Colonic mucosa (tissue), 4 donors: Measurements from ENCODE around the gene COX17. TPM values are rescaled to one million over a fixed set of nuclear protein-coding genes. Genes with fewer than 3 reads are reported as not detected.

Experiments used
- DNase-seq: peaks from one replicate; pipeline ENCODE4 v3.0.0-alpha.2; 2020
- H3K27ac ChIP-seq: fragments of 200-600 bp; one replicate; pipeline ENCODE4 v1.8.0; 2021
- H3K27me3 ChIP-seq: fragments of 200-600 bp; one replicate; pipeline ENCODE4 v1.8.0; 2021
- H3K36me3 ChIP-seq: fragments of 200-600 bp; one replicate; pipeline ENCODE4 v1.8.0; 2021
- H3K4me1 ChIP-seq: fragments of 200-600 bp; one replicate; pipeline ENCODE4 v1.8.0; 2021; ENCODE audit warnings: mild to moderate bottlenecking
- H3K4me3 ChIP-seq: fragments of 200-600 bp; one replicate; pipeline ENCODE4 v1.8.0; 2021
- H3K9ac ChIP-seq, 2 donors: one replicate each; pipeline ENCODE4 v1.7.0; 2013; ENCODE audit warnings: control low read depth in 2 of 2, low read depth in 2 of 2, low read length in 2 of 2
- H3K9me3 ChIP-seq: fragments of 200-600 bp; one replicate; pipeline ENCODE4 v1.8.0; 2021
- intact Hi-C: fragments of 100-400 bp; cut with DNase I; formaldehyde crosslinking; loops from one replicate; pipeline ENCODE4 v1.14.1; 2022
- total RNA-seq, 2 donors: library from RNA; stranded (reverse); fragmentation: NEBNext Ultra II Directional in 1 of 2; extraction: Animal tissue kit (Norgen Biotek cat#: 25700) in 1 of 2; gene quantifications; one replicate each; pipeline ENCODE4 v1.2.1, GENCODE V29; 2021
- TF ChIP-seq, protein P1 (sequence below): fragments of 200-600 bp; IDR thresholded peaks from one replicate; pipeline ENCODE4 v1.8.0; 2022; ENCODE audit warnings: antibody characterized with exemption, mild to moderate bottlenecking
- donor health status: healthy.
- donor health status: DM: no; HTN: no; CAD: no.
- donor health status: DM: no; HTN: no; CAD: no.

The COX17 gene
- total RNA-seq, 2 donors from 2014 or later: 53.5 to 64.5 TPM

DNA sequence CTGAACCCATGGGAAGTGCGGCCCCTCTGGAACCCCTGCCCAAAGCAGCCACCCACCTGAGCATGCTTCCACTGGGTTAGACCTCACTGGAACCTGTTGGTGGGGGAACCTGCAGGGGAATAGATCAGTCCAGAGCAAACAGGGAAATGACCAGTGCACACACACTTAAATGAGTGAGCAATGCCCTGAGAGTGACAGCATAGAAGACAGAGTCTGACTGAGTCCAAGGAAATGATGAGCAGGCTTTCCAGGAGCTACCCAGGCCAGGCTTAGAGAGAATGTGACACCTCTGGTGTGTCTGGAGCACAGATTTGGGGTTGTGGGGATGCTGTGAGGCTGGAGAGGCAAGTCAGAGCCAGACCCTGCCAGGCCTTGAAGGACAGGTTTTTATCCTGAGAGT is 51.0 kb downstream of the COX17 start:
- Histone ChIP-seq H3K36me3 (no peaks in the 10 kb centered on the region), H3K9ac (no peak overlapping the region), H3K9me3 (no peaks in the 10 kb centered on the region), H3K4me3 (no peak overlapping the region), H3K27me3 (no peaks in the 10 kb centered on the region), H3K4me1 (no peaks in the 10 kb centered on the region), H3K27ac (no peak overlapping the region)
- TF ChIP-seq, protein P1, sequence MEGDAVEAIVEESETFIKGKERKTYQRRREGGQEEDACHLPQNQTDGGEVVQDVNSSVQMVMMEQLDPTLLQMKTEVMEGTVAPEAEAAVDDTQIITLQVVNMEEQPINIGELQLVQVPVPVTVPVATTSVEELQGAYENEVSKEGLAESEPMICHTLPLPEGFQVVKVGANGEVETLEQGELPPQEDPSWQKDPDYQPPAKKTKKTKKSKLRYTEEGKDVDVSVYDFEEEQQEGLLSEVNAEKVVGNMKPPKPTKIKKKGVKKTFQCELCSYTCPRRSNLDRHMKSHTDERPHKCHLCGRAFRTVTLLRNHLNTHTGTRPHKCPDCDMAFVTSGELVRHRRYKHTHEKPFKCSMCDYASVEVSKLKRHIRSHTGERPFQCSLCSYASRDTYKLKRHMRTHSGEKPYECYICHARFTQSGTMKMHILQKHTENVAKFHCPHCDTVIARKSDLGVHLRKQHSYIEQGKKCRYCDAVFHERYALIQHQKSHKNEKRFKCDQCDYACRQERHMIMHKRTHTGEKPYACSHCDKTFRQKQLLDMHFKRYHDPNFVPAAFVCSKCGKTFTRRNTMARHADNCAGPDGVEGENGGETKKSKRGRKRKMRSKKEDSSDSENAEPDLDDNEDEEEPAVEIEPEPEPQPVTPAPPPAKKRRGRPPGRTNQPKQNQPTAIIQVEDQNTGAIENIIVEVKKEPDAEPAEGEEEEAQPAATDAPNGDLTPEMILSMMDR: no peak
- no peak for DNase-seq
- intact Hi-C loops: no loop called here

DNA sequence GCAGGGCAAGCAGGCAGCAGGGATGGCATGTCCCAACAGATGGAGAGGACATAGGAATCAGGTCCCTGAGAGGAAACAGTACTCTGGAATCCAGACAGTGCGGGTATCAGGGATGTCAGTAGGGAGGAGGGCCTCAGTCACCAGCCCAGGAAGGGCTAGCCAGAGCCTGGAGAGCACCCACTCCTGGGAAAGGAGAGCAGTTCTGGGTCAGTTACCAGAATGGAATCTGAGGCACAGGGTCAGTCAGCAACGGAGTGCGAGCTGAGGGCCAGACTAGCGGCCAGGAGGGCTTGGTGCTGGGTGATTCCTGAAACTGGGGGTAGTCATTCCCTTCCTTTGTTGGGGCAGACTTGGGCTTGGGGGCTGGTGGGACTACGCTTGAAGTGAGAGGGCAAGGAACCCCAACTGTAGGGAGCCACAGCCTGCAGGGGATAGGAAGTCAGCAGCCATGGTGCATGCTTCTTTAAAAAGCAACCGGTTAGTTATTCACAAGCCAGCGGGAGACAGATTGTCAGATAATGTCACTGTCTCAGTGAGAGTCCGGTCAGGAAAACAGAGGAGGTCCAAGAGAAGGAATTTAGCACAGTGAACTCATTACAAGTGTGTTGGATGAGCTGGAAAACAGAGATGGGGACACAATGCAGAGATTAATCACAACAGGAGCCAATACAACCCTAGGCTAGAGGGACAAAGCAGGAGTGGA is 51.6 kb downstream of the COX17 start:
- Histone ChIP-seq H3K9ac (no peak overlapping the region), H3K27ac (no peak overlapping the region), H3K27me3 (no peaks in the 10 kb centered on the region), H3K4me3 (no peak overlapping the region), H3K36me3 (no peaks in the 10 kb centered on the region), H3K9me3 (no peaks in the 10 kb centered on the region), H3K4me1 (no peaks in the 10 kb centered on the region)
- no peak for DNase-seq
- TF ChIP-seq, protein P1: no peak
- intact Hi-C loops: no loop called here

DNA sequence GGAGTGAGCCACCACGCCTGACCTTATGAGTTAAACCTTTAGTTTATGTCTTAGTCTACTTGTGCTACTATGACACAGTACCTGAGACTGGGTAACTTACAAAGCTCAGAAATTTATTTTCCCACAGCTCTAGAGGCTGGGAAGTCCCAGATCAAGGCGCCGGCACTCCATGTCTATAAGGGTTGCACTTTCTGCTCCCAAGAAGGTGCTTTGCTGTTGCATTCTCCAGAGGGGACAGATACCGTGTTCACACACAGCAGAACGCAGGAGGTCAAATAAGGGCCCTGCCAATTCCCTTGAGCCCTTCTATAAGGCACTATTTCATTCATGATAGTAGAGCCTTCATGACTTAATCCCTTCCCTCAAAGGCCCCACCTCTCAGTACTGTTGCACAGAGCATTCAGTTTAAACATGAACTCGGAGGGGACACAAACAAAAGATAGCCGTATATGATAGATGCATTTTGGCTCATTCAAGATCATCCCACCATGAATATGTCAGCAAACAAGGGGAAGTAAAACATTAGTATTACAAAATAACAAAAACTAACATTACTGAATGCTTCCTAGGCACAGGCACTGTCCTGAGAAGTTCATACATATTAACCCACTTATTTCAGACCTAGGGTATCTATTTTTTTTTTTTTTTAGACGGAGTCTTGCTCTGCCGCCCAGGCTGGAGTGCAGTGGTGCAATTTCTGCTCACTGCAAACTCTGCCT is 53.0 kb downstream of the COX17 start:
- no peak overlapping the region for H3K9ac ChIP-seq
- no peaks in the 10 kb centered on the region for H3K27me3 ChIP-seq
- H3K9me3 ChIP-seq: no peaks in the 10 kb centered on the region
- intact Hi-C loops: no loop called here
- TF ChIP-seq, protein P1: no peak
- H3K36me3 ChIP-seq: no peaks in the 10 kb centered on the region
- H3K4me1 ChIP-seq: no peaks in the 10 kb centered on the region
- H3K27ac ChIP-seq: no peak overlapping the region
- DNase-seq: no peak
- H3K4me3 ChIP-seq: no peak overlapping the region

DNA sequence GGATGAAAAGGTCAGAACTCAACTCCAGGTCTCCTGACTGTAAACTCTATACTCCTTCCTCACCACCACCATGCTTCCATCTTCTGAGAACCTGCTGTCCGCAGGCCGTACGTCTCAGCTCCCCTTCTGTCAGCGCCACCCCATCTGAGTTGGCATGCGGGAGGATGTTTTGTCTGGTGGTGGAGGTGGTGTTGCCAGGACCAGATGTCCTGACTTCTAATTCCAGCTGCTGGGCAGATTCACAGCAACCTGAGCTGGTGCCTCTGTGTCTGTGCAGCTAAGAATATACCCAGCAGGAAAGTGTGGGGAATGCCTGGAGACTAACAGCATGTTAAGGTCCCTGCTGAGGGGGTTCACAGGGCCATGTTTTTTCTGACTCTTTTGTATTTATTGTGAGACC is 56.3 kb downstream of the COX17 start:
- H3K9ac ChIP-seq: no peak overlapping the region
- TF ChIP-seq, protein P1: no peak
- H3K4me3 ChIP-seq: no peak overlapping the region
- no peak for DNase-seq
- H3K36me3 ChIP-seq: no peaks in the 10 kb centered on the region
- H3K9me3 ChIP-seq: no peaks in the 10 kb centered on the region
- H3K4me1 ChIP-seq: no peaks in the 10 kb centered on the region
- H3K27me3 ChIP-seq: no peaks in the 10 kb centered on the region
- intact Hi-C loops: no loop called here
- no peak overlapping the region for H3K27ac ChIP-seq

Other genes starting within 250 kb of the COX17 start
- 10 to 100 TPM; 37.4 to 48.8 TPM for gene TMEM39A, start 213.8 kb downstream of the COX17 start, total RNA-seq
- gene POGLUT1, start 208.4 kb downstream of the COX17 start, total RNA-seq: 10 to 100 TPM; 11.2 to 14.8 TPM
- 100 to 1,000 TPM in 1 of 2 donors, 10 to 100 TPM in 1; 88.6 to 128 TPM for gene TIMMDC1, start 178.9 kb downstream of the COX17 start, total RNA-seq
- gene CD80, start 117.8 kb downstream of the COX17 start, total RNA-seq: under 1 TPM; 0.29 to 0.30 TPM
- 1 to 10 TPM; 2.0 to 3.3 TPM for gene ADPRH, start 97.9 kb downstream of the COX17 start, total RNA-seq
- gene PLA1A, start 79.5 kb downstream of the COX17 start, total RNA-seq: 1 to 10 TPM in 1 of 2 donors, under 1 TPM in 1; 0.58 to 1.3 TPM
- 10 to 100 TPM in 1 of 2 donors, 1 to 10 TPM in 1; 1.3 to 26.3 TPM for gene POPDC2, start 16.8 kb downstream of the COX17 start, total RNA-seq
- gene CFAP91, start 25.6 kb upstream of the COX17 start, total RNA-seq: under 1 TPM; 0.57 to 0.61 TPM
- gene NR1I2, start 104.7 kb upstream of the COX17 start, total RNA-seq: 10 to 100 TPM; 58.4 to 70.4 TPM